WI38 (cell line): ENCODE data around the gene DCN.

Experiments
- H3K4me3 ChIP-seq: 2 replicates; pipeline ENCODE4 v1.5.1; 2011; ENCODE audit warnings: low read depth, mild to moderate bottlenecking, control low read depth, low read length
- TF ChIP-seq, protein P1 (sequence below): IDR thresholded peaks from 2 replicates; pipeline ENCODE4 v1.5.1; 2012; ENCODE audit warnings: low read depth, mild to moderate bottlenecking, control low read depth, low read length

Gene DCN, protein sequence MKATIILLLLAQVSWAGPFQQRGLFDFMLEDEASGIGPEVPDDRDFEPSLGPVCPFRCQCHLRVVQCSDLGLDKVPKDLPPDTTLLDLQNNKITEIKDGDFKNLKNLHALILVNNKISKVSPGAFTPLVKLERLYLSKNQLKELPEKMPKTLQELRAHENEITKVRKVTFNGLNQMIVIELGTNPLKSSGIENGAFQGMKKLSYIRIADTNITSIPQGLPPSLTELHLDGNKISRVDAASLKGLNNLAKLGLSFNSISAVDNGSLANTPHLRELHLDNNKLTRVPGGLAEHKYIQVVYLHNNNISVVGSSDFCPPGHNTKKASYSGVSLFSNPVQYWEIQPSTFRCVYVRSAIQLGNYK

GRCh38 chr12:91182636-91183455 lies at the start of gene DCN:
Gene DCN (minus strand): TSS chr12:91182817. CDS start chr12:91178552, 4,265 bp downstream.
- TF ChIP-seq, protein P1, sequence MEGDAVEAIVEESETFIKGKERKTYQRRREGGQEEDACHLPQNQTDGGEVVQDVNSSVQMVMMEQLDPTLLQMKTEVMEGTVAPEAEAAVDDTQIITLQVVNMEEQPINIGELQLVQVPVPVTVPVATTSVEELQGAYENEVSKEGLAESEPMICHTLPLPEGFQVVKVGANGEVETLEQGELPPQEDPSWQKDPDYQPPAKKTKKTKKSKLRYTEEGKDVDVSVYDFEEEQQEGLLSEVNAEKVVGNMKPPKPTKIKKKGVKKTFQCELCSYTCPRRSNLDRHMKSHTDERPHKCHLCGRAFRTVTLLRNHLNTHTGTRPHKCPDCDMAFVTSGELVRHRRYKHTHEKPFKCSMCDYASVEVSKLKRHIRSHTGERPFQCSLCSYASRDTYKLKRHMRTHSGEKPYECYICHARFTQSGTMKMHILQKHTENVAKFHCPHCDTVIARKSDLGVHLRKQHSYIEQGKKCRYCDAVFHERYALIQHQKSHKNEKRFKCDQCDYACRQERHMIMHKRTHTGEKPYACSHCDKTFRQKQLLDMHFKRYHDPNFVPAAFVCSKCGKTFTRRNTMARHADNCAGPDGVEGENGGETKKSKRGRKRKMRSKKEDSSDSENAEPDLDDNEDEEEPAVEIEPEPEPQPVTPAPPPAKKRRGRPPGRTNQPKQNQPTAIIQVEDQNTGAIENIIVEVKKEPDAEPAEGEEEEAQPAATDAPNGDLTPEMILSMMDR, result no peak

DNA sequence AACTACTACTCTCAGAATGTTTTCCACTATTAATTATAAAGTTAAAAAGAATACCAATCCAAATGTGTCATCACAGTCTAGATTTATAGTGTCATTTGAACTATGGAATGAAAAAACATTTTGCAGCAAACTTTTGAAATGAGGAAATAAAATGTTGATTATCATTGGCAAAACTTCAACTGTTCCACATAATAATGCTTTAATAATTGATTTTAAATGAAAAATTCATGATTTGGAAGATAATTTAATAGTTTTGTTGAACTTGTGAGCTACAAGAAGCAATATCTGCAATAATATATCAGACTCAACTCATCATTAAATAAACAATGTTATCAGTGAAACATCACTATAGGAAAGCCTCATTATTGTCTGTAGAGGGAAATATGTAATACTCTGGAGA lies 48.2 kb upstream of the DCN start:
- TF ChIP-seq, protein P1, result no peak
- no peak overlapping the region for H3K4me3 ChIP-seq

More at GRCh38 chr12:91182636-91183455, at the start of gene DCN:
- peak within 1 kb of the TSS; percentile 67 for H3K4me3 ChIP-seq

GRCh38 chr12:91226951-91227350 lies 44.3 kb upstream of the DCN start:
- no peak overlapping the region for H3K4me3 ChIP-seq
- TF ChIP-seq, protein P1, result no peak

GRCh38 chr12:91225316-91225715 lies 42.7 kb upstream of the DCN start:
- H3K4me3 ChIP-seq, result no peak overlapping the region
- TF ChIP-seq, protein P1, result no peak

- TF ChIP-seq, protein P1, result no peak
- no peak overlapping the region for H3K4me3 ChIP-seq
These were observed 41.8 kb upstream of the DCN start for GRCh38 chr12:91224401-91224800.

GRCh38 chr12:91222746-91223145 lies 40.1 kb upstream of the DCN start:
- TF ChIP-seq, protein P1, result no peak
- H3K4me3 ChIP-seq, result no peak overlapping the region

GRCh38 chr12:91219919-91220318 lies 37.3 kb upstream of the DCN start:
- TF ChIP-seq, protein P1, result no peak
- H3K4me3 ChIP-seq, result no peak overlapping the region
